IMR-90 (cell line): ENCODE data around the gene TCF7L1. TPM values are rescaled to one million over a fixed set of nuclear protein-coding genes. Genes with fewer than 3 reads are reported as not detected.

Experiments used
- ATAC-seq: fragments of 200-7000 bp; cut with Tn5 transposase; 2 replicates; pipeline ENCODE4 v1.9.1; 2020; ENCODE audit warnings: low read depth, mild to moderate bottlenecking, moderate library complexity
- BruUV-seq: library from RNA; stranded (reverse); fragments of 400-500 nt; replicated peaks from 2 replicates; lab custom pipeline; 2021; lab: Mats Ljungman, UMichigan
- CTCF ChIA-PET: fragments of 300-600 bp; formaldehyde crosslinking; extraction: SDS; loops from one replicate; lab custom pipeline; 2021; ENCODE audit warnings: antibody characterized with exemption; lab: Yijun Ruan, JAX
- POLR2A ChIA-PET: fragments of 300-600 bp; sonication (Branson Sonifier 250); formaldehyde crosslinking; loops from one replicate; lab custom pipeline; 2022; ENCODE audit warnings: antibody characterized with exemption; ENCODE audit not compliant: unreplicated experiment; lab: Charles Lee
- DNase-seq: peaks from one replicate; pipeline ENCODE4 v3.0.0; 2013
- H2AFZ ChIP-seq: replicated peaks from 2 replicates; pipeline ENCODE3; 2013; ENCODE audit warnings: low read length, mild to moderate bottlenecking; ENCODE audit not compliant: poor library complexity
- H2AK5ac ChIP-seq: 2 replicates; pipeline ENCODE4 v1.6.1; 2013; ENCODE audit warnings: low read depth, low read length, inconsistent platforms
- H2AK9ac ChIP-seq: replicated peaks from 2 replicates; pipeline ENCODE3; 2013; ENCODE audit warnings: mild to moderate bottlenecking, low read depth, low read length, moderate library complexity; ENCODE audit not compliant: poor library complexity
- H2BK120ac ChIP-seq: 2 replicates; pipeline ENCODE4 v1.6.1; 2013; ENCODE audit warnings: low read depth, low read length, inconsistent platforms
- H2BK15ac ChIP-seq: 3 replicates; pipeline ENCODE4 v1.6.1; 2013; ENCODE audit warnings: low read depth, low read length, inconsistent platforms
- H2BK20ac ChIP-seq: 2 replicates; pipeline ENCODE4 v1.6.1; 2013; ENCODE audit warnings: low read depth, mild to moderate bottlenecking, inconsistent platforms, low read length, moderate library complexity
- H2BK5ac ChIP-seq: 2 replicates; pipeline ENCODE4 v1.6.1; 2013; ENCODE audit warnings: mild to moderate bottlenecking, low read depth, low read length, inconsistent platforms; ENCODE audit not compliant: poor library complexity, severe bottlenecking
- H3K14ac ChIP-seq: replicated peaks from 2 replicates; pipeline ENCODE4 v1.6.1; 2013; ENCODE audit warnings: low read depth, low read length, inconsistent platforms
- H3K18ac ChIP-seq: 2 replicates; pipeline ENCODE4 v1.6.1; 2013; ENCODE audit warnings: low read depth, low read length, control low read depth
- H3K23ac ChIP-seq: 2 replicates; pipeline ENCODE4 v1.6.1; 2013; ENCODE audit warnings: low read depth, low read length, inconsistent platforms
- H3K27ac ChIP-seq: 2 replicates; pipeline ENCODE4 v1.5.1; 2013; ENCODE audit warnings: mild to moderate bottlenecking, control low read depth, low read length; ENCODE audit not compliant: insufficient read depth
- H3K27me3 ChIP-seq: 2 replicates; pipeline ENCODE4 v1.6.1; 2013; ENCODE audit warnings: low read length; ENCODE audit not compliant: control insufficient read depth, insufficient read depth
- H3K36me3 ChIP-seq: 2 replicates; pipeline ENCODE4 v1.6.1; 2013; ENCODE audit warnings: low read length, mixed read lengths; ENCODE audit not compliant: control insufficient read depth, insufficient read depth
- H3K4ac ChIP-seq: 2 replicates; pipeline ENCODE4 v1.6.1; 2013; ENCODE audit warnings: low read depth, low read length, inconsistent platforms
- H3K4me1 ChIP-seq: 2 replicates; pipeline ENCODE4 v1.6.1; 2013; ENCODE audit warnings: low read length, mixed read lengths; ENCODE audit not compliant: control insufficient read depth, insufficient read depth
- H3K4me2 ChIP-seq: 2 replicates; pipeline ENCODE4 v1.6.1; 2013; ENCODE audit warnings: low read depth, mild to moderate bottlenecking, control low read depth, low read length, moderate library complexity
- H3K4me3 ChIP-seq: 2 replicates; pipeline ENCODE4 v1.5.1; 2013; ENCODE audit warnings: low read depth, mild to moderate bottlenecking, control low read depth, low read length, moderate library complexity; ENCODE audit not compliant: insufficient read depth
- H3K56ac ChIP-seq: 2 replicates; pipeline ENCODE4 v1.6.1; 2013; ENCODE audit warnings: low read length, inconsistent platforms; ENCODE audit not compliant: insufficient read depth; ENCODE audit errors: extremely low read depth
- H3K79me1 ChIP-seq, 2 experiments: 2 replicates each; pipeline ENCODE4 v1.6.1; 2013; ENCODE audit warnings: low read length in 2 of 2, inconsistent platforms in 1 of 2, low read depth in 1 of 2
- H3K9ac ChIP-seq: 2 replicates; pipeline ENCODE4 v1.6.1; 2013; ENCODE audit warnings: low read depth, low read length, control low read depth
- H3K9me1 ChIP-seq: 2 replicates; pipeline ENCODE4 v1.6.1; 2013; ENCODE audit warnings: low read length, inconsistent platforms; ENCODE audit not compliant: insufficient read depth
- H3K9me3 ChIP-seq: 2 replicates; pipeline ENCODE4 v1.6.1; 2013; ENCODE audit warnings: low read length; ENCODE audit not compliant: control insufficient read depth, insufficient read depth
- H4K20me1 ChIP-seq: 2 replicates; pipeline ENCODE4 v1.6.1; 2013; ENCODE audit warnings: low read length, inconsistent platforms; ENCODE audit not compliant: insufficient read depth
- H4K5ac ChIP-seq: 2 replicates; pipeline ENCODE4 v1.6.1; 2013; ENCODE audit warnings: mild to moderate bottlenecking, low read depth, low read length, control low read depth
- H4K8ac ChIP-seq, 2 experiments: 2 replicates each; pipeline ENCODE4 v1.6.1; 2013; ENCODE audit warnings: low read depth in 2 of 2, low read length in 2 of 2, control low read depth in 1 of 2, inconsistent platforms in 1 of 2
- H4K91ac ChIP-seq: 2 replicates; pipeline ENCODE4 v1.6.1; 2013; ENCODE audit warnings: low read depth, low read length, inconsistent platforms; ENCODE audit not compliant: insufficient read depth
- BHLHE40 ChIP-seq: fragments of 150-350 bp; IDR thresholded peaks from 2 replicates; pipeline ENCODE4 v1.6.1; 2016; ENCODE audit warnings: mild to moderate bottlenecking, low read depth, low read length
- CEBPB ChIP-seq: IDR thresholded peaks from 2 replicates; pipeline ENCODE4 v1.6.1; 2012; ENCODE audit warnings: low read depth, low read length, improper control_type of control experiment
- CHD1 ChIP-seq: IDR thresholded peaks from 2 replicates; pipeline ENCODE4 v1.6.1; 2012; ENCODE audit warnings: low read depth, low read length, improper control_type of control experiment
- MAFK ChIP-seq: IDR thresholded peaks from 2 replicates; pipeline ENCODE4 v1.6.1; 2012; ENCODE audit warnings: low read depth, low read length, improper control_type of control experiment
- MXI1 ChIP-seq: IDR thresholded peaks from 2 replicates; pipeline ENCODE4 v1.6.1; 2012; ENCODE audit warnings: low read depth, mild to moderate bottlenecking, low read length, moderate library complexity, borderline replicate concordance
- NFE2L2 ChIP-seq: fragments of 150-350 bp; IDR thresholded peaks from 2 replicates; pipeline ENCODE4 v1.6.1; 2016; ENCODE audit warnings: low read depth, mild to moderate bottlenecking, low read length
- RCOR1 ChIP-seq: IDR thresholded peaks from 2 replicates; pipeline ENCODE4 v1.6.1; 2012; ENCODE audit warnings: mild to moderate bottlenecking, low read length, improper control_type of control experiment; ENCODE audit not compliant: insufficient replicate concordance
- RFX5 ChIP-seq: IDR thresholded peaks from 2 replicates; pipeline ENCODE4 v1.8.0; 2012; ENCODE audit warnings: low read depth, mild to moderate bottlenecking, low read length, moderate library complexity
- SMC3 ChIP-seq: fragments of 150-350 bp; IDR thresholded peaks from 2 replicates; pipeline ENCODE4 v1.6.1; 2016; ENCODE audit warnings: low read depth, mild to moderate bottlenecking, antibody characterized with exemption, low read length, moderate library complexity
- WGBS, 2 experiments: methylation state at CpG; one replicate each; pipeline versions ENCODE4 v1.1.5 to v1.1.7; 2013; ENCODE audit warnings: missing lambda C conversion rate in 2 of 2; ENCODE audit not compliant: insufficient read length in 1 of 2; ENCODE audit errors: extremely low coverage in 2 of 2; 5-methylcytosine and 5-hydroxymethylcytosine counted together
- dilution Hi-C: fragments of 300-500 bp; cut with HindIII; formaldehyde crosslinking; loops from one replicate; pipeline ENCODE4 v1.14.3; 2018; ENCODE audit warnings: low sequenced_read_pairs; ENCODE audit not compliant: unreplicated experiment
- in situ Hi-C: fragments of 300-500 bp; cut with MboI; formaldehyde crosslinking; loops from 3 replicates; pipeline ENCODE4 v1.14.3; 2019; ENCODE audit warnings: low sequenced_read_pairs, inconsistent platforms, mixed read lengths
- intact Hi-C: fragments of 100-400 bp; cut with micrococcal nuclease; formaldehyde crosslinking; loops from 2 replicates; pipeline ENCODE4 v1.10.0; 2022
- polyA plus RNA-seq, 3 experiments: library from polyadenylated mRNA; depleted of rRNA; stranded (reverse); fragments of >200 nt; gene quantifications; 2 replicates each; pipeline ENCODE4 v1.2.3, GENCODE V29; 2012; ENCODE audit warnings: low replicate concordance in 1 of 3
- total RNA-seq: library from RNA; depleted of rRNA; stranded (reverse); fragments of >200 nt; gene quantifications from 2 replicates; pipeline ENCODE4 v1.2.3, GENCODE V29; 2012
- TF ChIP-seq, protein P1 (sequence below): fragments of 150-350 bp; IDR thresholded peaks from 2 replicates; pipeline ENCODE4 v1.6.1; 2016; ENCODE audit warnings: low read depth, mild to moderate bottlenecking, low read length, moderate library complexity, borderline replicate concordance
- TF ChIP-seq, protein P2 (sequence below): conservative IDR thresholded peaks from 2 replicates; pipeline ENCODE4 v1.5.1; 2012; ENCODE audit warnings: mild to moderate bottlenecking, low read depth, low read length, improper control_type of control experiment

The TCF7L1 gene
- total and polyA plus RNA-seq, 2 of the 4 experiments (the other 2 are of a cell fraction) = 0.72 to 11.1 TPM

DNA sequence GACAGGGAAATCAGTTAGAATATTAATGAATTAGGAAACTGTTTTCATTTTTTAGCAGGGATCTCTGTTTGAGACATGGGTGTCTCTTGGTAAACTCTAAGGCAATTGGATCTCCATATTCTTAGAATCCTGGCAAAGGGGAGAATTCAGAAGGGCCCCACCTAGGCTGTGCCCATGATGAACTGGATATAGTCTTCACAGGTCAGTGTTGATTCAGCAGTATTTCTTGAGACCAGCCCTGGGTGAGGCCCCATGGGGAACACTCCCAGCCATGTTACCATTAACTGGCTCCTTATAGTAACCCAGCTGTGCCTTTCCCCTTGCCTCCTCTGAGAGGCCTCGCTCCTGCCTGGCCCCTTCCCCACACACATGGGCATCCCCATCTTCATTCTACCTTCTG lies 76.7 kb downstream of the TCF7L1 start:
- H3K18ac ChIP-seq = no peak overlapping the region
- H3K79me1 ChIP-seq = peaks cover 38 to 78% of the 10 kb centered on the region in 2 experiments
- in situ Hi-C loops (no loop called here), dilution Hi-C loops (no loop called here), intact Hi-C loops (no loop called here)
- no peak overlapping the region for H2BK20ac ChIP-seq
- ATAC-seq = no peak
- no peaks in the 10 kb centered on the region for H3K9me3 ChIP-seq
- peaks cover 13% of the 10 kb centered on the region for H3K9me1 ChIP-seq
- TF ChIP-seq, protein P1, sequence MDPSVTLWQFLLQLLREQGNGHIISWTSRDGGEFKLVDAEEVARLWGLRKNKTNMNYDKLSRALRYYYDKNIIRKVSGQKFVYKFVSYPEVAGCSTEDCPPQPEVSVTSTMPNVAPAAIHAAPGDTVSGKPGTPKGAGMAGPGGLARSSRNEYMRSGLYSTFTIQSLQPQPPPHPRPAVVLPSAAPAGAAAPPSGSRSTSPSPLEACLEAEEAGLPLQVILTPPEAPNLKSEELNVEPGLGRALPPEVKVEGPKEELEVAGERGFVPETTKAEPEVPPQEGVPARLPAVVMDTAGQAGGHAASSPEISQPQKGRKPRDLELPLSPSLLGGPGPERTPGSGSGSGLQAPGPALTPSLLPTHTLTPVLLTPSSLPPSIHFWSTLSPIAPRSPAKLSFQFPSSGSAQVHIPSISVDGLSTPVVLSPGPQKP = no peak
- TF ChIP-seq MXI1 (no peak), BHLHE40 (no peak), MAFK (no peak), SMC3 (no peak), CEBPB (no peak), CHD1 (no peak), NFE2L2 (no peak), RFX5 (no peak), RCOR1 (no peak)
- TF ChIP-seq, protein P2, sequence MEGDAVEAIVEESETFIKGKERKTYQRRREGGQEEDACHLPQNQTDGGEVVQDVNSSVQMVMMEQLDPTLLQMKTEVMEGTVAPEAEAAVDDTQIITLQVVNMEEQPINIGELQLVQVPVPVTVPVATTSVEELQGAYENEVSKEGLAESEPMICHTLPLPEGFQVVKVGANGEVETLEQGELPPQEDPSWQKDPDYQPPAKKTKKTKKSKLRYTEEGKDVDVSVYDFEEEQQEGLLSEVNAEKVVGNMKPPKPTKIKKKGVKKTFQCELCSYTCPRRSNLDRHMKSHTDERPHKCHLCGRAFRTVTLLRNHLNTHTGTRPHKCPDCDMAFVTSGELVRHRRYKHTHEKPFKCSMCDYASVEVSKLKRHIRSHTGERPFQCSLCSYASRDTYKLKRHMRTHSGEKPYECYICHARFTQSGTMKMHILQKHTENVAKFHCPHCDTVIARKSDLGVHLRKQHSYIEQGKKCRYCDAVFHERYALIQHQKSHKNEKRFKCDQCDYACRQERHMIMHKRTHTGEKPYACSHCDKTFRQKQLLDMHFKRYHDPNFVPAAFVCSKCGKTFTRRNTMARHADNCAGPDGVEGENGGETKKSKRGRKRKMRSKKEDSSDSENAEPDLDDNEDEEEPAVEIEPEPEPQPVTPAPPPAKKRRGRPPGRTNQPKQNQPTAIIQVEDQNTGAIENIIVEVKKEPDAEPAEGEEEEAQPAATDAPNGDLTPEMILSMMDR = no peak
- no peak overlapping the region for H2BK15ac ChIP-seq
- H2BK5ac ChIP-seq = no peak overlapping the region
- H3K4me1 ChIP-seq = peaks cover 3% of the 10 kb centered on the region
- no peak overlapping the region for H4K5ac ChIP-seq
- 83% methylated on average over 1 of the region's 1 CpG; no CpG with 5 or more reads in 1 of the 2 experiments for whole genome bisulfite sequencing, 2 experiments
- H2BK120ac ChIP-seq = no peak overlapping the region
- BruUV-seq = no TSS peak
- H3K27me3 ChIP-seq = no peaks in the 10 kb centered on the region
- H3K27ac ChIP-seq = no peak overlapping the region
- ChIA-PET CTCF (no interaction called here), POLR2A (no interaction called here)
- H3K4ac ChIP-seq = no peak overlapping the region
- no peak overlapping the region for H2AFZ ChIP-seq
- no peak overlapping the region for H3K4me3 ChIP-seq
- no peak overlapping the region for H2AK9ac ChIP-seq
- H3K9ac ChIP-seq = no peak overlapping the region
- H4K8ac ChIP-seq = no peak overlapping the region
- no peak overlapping the region for H3K4me2 ChIP-seq
- no peak for DNase-seq
- peaks cover 75% of the 10 kb centered on the region for H4K20me1 ChIP-seq
- H3K23ac ChIP-seq = no peak overlapping the region
- no peak overlapping the region for H3K56ac ChIP-seq
- no peaks in the 10 kb centered on the region for H3K36me3 ChIP-seq
- no peak overlapping the region for H4K91ac ChIP-seq
- no peak overlapping the region for H3K14ac ChIP-seq
- H2AK5ac ChIP-seq = no peak overlapping the region
